Osteocyte (in vitro differentiated cells): ENCODE results near the gene KLRG1. TPM values are rescaled to one million over a fixed set of nuclear protein-coding genes. Genes with fewer than 3 reads are reported as not detected.
A peak's percentile ranks its signal among the peaks of the same experiment; 100 is the strongest.

Experiments used
- DNase-seq: peaks from one replicate; pipeline ENCODE4 v3.0.0; 2021; ENCODE audit warnings: mixed read lengths; ENCODE audit not compliant: unreplicated experiment; ENCODE audit errors: extremely low spot score
- H3K27ac Mint-ChIP-seq: one replicate; pipeline ENCODE4 v1.8.0; 2021; ENCODE audit warnings: mild to moderate bottlenecking, mixed read lengths; ENCODE audit not compliant: unreplicated experiment
- H3K27me3 Mint-ChIP-seq: one replicate; pipeline ENCODE4 v1.8.0; 2021; ENCODE audit warnings: mixed read lengths; ENCODE audit not compliant: unreplicated experiment
- H3K36me3 Mint-ChIP-seq: one replicate; pipeline ENCODE4 v1.8.0; 2021; ENCODE audit warnings: mixed read lengths; ENCODE audit not compliant: unreplicated experiment
- H3K4me1 Mint-ChIP-seq: one replicate; pipeline ENCODE4 v1.8.0; 2021; ENCODE audit warnings: mixed read lengths; ENCODE audit not compliant: unreplicated experiment
- H3K4me3 Mint-ChIP-seq: one replicate; pipeline ENCODE4 v1.8.0; 2021; ENCODE audit warnings: mild to moderate bottlenecking, moderate library complexity, mixed read lengths; ENCODE audit not compliant: unreplicated experiment
- H3K9me3 Mint-ChIP-seq: one replicate; pipeline ENCODE4 v1.8.0; 2021; ENCODE audit warnings: mixed read lengths; ENCODE audit not compliant: unreplicated experiment
- CTCF ChIP-seq: fragments of 200-600 bp; sonication (generic); IDR thresholded peaks from 2 replicates; pipeline ENCODE4 v1.5.0; 2021; ENCODE audit warnings: antibody characterized with exemption, mild to moderate bottlenecking, moderate library complexity
- total RNA-seq: library from RNA; stranded (reverse); gene quantifications from 2 replicates; pipeline ENCODE4 v1.2.1, GENCODE V29; 2021

The KLRG1 gene
- total RNA-seq, 1 donor from 2014 or later: 0.94 TPM

GRCh38 chr12:8950702-8951478 is 38.5 kb upstream of the KLRG1 start:
- DNase-seq: no peak
- TF ChIP-seq CTCF: no peak
- Mint-ChIP-seq H3K27me3 (no peaks in the 10 kb centered on the region), H3K36me3 (peaks cover 4% of the 10 kb centered on the region), H3K4me3 (peak overlapping the region; percentile 99), H3K27ac (peak overlapping the region; percentile 98), H3K9me3 (no peaks in the 10 kb centered on the region), H3K4me1 (peaks cover 28% of the 10 kb centered on the region)

- TF ChIP-seq CTCF: no peak
- no peak overlapping the region for H3K4me3 Mint-ChIP-seq
- no peaks in the 10 kb centered on the region for H3K9me3 Mint-ChIP-seq
- no peak for DNase-seq
- no peak overlapping the region for H3K27ac Mint-ChIP-seq
- no peaks in the 10 kb centered on the region for H3K36me3 Mint-ChIP-seq
- peaks cover 26% of the 10 kb centered on the region for H3K4me1 Mint-ChIP-seq
- H3K27me3 Mint-ChIP-seq: no peaks in the 10 kb centered on the region
Observed at GRCh38 chr12:8951744-8952143, 37.6 kb upstream of the KLRG1 start.

GRCh38 chr12:8953773-8954402 is 35.5 kb upstream of the KLRG1 start:
- no peaks in the 10 kb centered on the region for H3K9me3 Mint-ChIP-seq
- no peaks in the 10 kb centered on the region for H3K36me3 Mint-ChIP-seq
- peaks cover 9% of the 10 kb centered on the region for H3K4me1 Mint-ChIP-seq
- H3K27me3 Mint-ChIP-seq: no peaks in the 10 kb centered on the region
- no peak overlapping the region for H3K4me3 Mint-ChIP-seq
- no peak for TF ChIP-seq CTCF
- DNase-seq: no peak
- no peak overlapping the region for H3K27ac Mint-ChIP-seq

GRCh38 chr12:8956073-8956472 is 33.3 kb upstream of the KLRG1 start:
- TF ChIP-seq CTCF: no peak
- no peaks in the 10 kb centered on the region for H3K27me3 Mint-ChIP-seq
- H3K27ac Mint-ChIP-seq: no peak overlapping the region
- DNase-seq: no peak
- no peaks in the 10 kb centered on the region for H3K4me1 Mint-ChIP-seq
- no peak overlapping the region for H3K4me3 Mint-ChIP-seq
- H3K9me3 Mint-ChIP-seq: no peaks in the 10 kb centered on the region
- no peaks in the 10 kb centered on the region for H3K36me3 Mint-ChIP-seq

GRCh38 chr12:8956772-8957171 is 32.6 kb upstream of the KLRG1 start:
- no peaks in the 10 kb centered on the region for H3K36me3 Mint-ChIP-seq
- no peaks in the 10 kb centered on the region for H3K27me3 Mint-ChIP-seq
- no peak for DNase-seq
- no peak overlapping the region for H3K4me3 Mint-ChIP-seq
- H3K4me1 Mint-ChIP-seq: no peaks in the 10 kb centered on the region
- no peak overlapping the region for H3K27ac Mint-ChIP-seq
- no peaks in the 10 kb centered on the region for H3K9me3 Mint-ChIP-seq
- TF ChIP-seq CTCF: no peak
